GM23338 (cell line): Measurements from ENCODE around the gene DBF4B.

Experiments
- CREB1 ChIP-seq: fragments of 250-450 bp; sonication (Bioruptor Pico); IDR thresholded peaks from 2 replicates; pipeline ENCODE4 v1.5.0; 2020; ENCODE audit warnings: low read depth, mild to moderate bottlenecking, moderate library complexity
- CTCF ChIP-seq, 2 experiments: fragments of 200-600 bp in 1 of 2; sonication (generic) in 1 of 2; conservative IDR thresholded peaks; 2 replicates each; pipeline versions ENCODE4 v1.5.1 to v1.6.1; 2016 to 2017; ENCODE audit warnings: antibody characterized with exemption in 2 of 2, low read depth in 2 of 2, mild to moderate bottlenecking in 2 of 2, moderate library complexity in 1 of 2
- ETS1 ChIP-seq: IDR thresholded peaks from 2 replicates; pipeline ENCODE4 v1.6.1; 2016; ENCODE audit warnings: antibody characterized with exemption
- EZH2 ChIP-seq: fragments of 200-600 bp; sonication (generic); IDR thresholded peaks from one replicate; pipeline ENCODE4 v1.8.0; 2017; ENCODE audit warnings: antibody characterized with exemption, mild to moderate bottlenecking, low read depth; ENCODE audit not compliant: unreplicated experiment
- EZH2phosphoT487 ChIP-seq: fragments of 200-600 bp; sonication (generic); IDR thresholded peaks from one replicate; pipeline ENCODE4 v1.8.1; 2018; ENCODE audit warnings: antibody characterized with exemption; ENCODE audit not compliant: unreplicated experiment
- JUNB ChIP-seq: IDR thresholded peaks from one replicate; pipeline ENCODE4 v1.6.1; 2016; ENCODE audit warnings: antibody characterized with exemption; ENCODE audit not compliant: unreplicated experiment
- POLR2AphosphoS5 ChIP-seq: IDR thresholded peaks from 2 replicates; pipeline ENCODE4 v1.6.1; 2016; ENCODE audit warnings: antibody characterized with exemption, low read depth
- REST ChIP-seq: IDR thresholded peaks from one replicate; pipeline ENCODE4 v1.6.1; 2018; ENCODE audit warnings: antibody characterized with exemption; ENCODE audit not compliant: unreplicated experiment
- ZNF114 ChIP-seq: fragments of 250-450 bp; sonication (Bioruptor Pico); IDR thresholded peaks from 2 replicates; pipeline ENCODE4 v1.5.0; 2020; ENCODE audit warnings: mild to moderate bottlenecking, moderate library complexity

- no peak for TF ChIP-seq EZH2
- TF ChIP-seq CTCF (conservative IDR thresholded peaks at IDR 0.05; ENCODE audit: low read depth in 2 of 2): no peak
- no peak for TF ChIP-seq REST
- TF ChIP-seq CREB1 (CRISPR knock-in tag): no peak
- no peak for TF ChIP-seq POLR2AphosphoS5
- TF ChIP-seq ETS1: no peak
- TF ChIP-seq ZNF114 (CRISPR knock-in tag): no peak
- no peak for TF ChIP-seq JUNB
- no peak for TF ChIP-seq EZH2phosphoT487
Measured at GRCh38 chr17:44788139-44788538, 79.7 kb downstream of the DBF4B start.
